Measurements from ENCODE around the gene APBA1. TPM values are rescaled to one million over a fixed set of nuclear protein-coding genes. Genes with fewer than 3 reads are reported as not detected.

APBA1 gene
- total and polyA plus RNA-seq, 2 donors (not counting 3 experiments of a cell fraction or from before 2014, with no cell fraction given) = 6.1 to 11.3 TPM

GRCh38 chr9:69590266-69590665, 81.9 kb downstream of the APBA1 start:
- Histone ChIP-seq H3K9ac (replicated peaks; ENCODE audit: extremely low read depth, insufficient read depth, low read length) (no peak overlapping the region), H3K27me3 (ENCODE audit: control insufficient read depth in 2 of 2, insufficient read depth in 2 of 2, low read length in 2 of 2) (peaks cover 3 to 4% of the 10 kb centered on the region in 2 experiments), H3K4me1 (ENCODE audit: control insufficient read depth, extremely low read depth, insufficient read depth, low read length) (peaks cover 16% of the 10 kb centered on the region), H3K27ac (ENCODE audit: insufficient read depth, low read depth, low read length) (no peak overlapping the region), H4K20me1 (replicated peaks; ENCODE audit: control insufficient read depth, extremely low read depth, insufficient read depth, low read length) (no peaks in the 10 kb centered on the region), H2AFZ (ENCODE audit: low read depth, low read length) (no peak overlapping the region), H3K4me3 (replicated peaks in 1 of 3; ENCODE audit: insufficient read depth in 1 of 3, low read depth in 1 of 3, low read length in 3 of 3) (no peak overlapping the region), H3K9me3 (replicated peaks; ENCODE audit: control insufficient read depth, insufficient read depth, low read length) (no peaks in the 10 kb centered on the region), H3K36me3 (ENCODE audit: control insufficient read depth in 2 of 2, extremely low read depth in 1 of 2, insufficient read depth in 2 of 2, low read length in 2 of 2) (no peaks in the 10 kb centered on the region), H3K9me1 (replicated peaks; ENCODE audit: control insufficient read depth, extremely low read depth, insufficient read depth, low read length) (no peaks in the 10 kb centered on the region), H3K79me2 (ENCODE audit: control insufficient read depth, insufficient read depth, low read length) (no peaks in the 10 kb centered on the region), H3K4me2 (ENCODE audit: insufficient read depth, low read length) (no peak overlapping the region)
- TF ChIP-seq POLR2AphosphoS5 (IDR thresholded peaks at IDR 0.05; ENCODE audit: insufficient read depth, low read depth, low read length) (no peak), MYC (IDR thresholded peaks at IDR 0.05; ENCODE audit: low read depth, low read length) (no peak), FOS (IDR thresholded peaks at IDR 0.05; ENCODE audit: borderline replicate concordance, insufficient read depth, low read length) (no peak), CTCF (IDR thresholded peaks at IDR 0.05; ENCODE audit: extremely low read depth in 1 of 2, insufficient read depth in 1 of 2, low read depth in 1 of 2, low read length in 2 of 2) (no peak), GATA2 (IDR thresholded peaks at IDR 0.05; ENCODE audit: insufficient read depth, insufficient read length, low read depth, low read length) (no peak), POLR2A (IDR thresholded peaks at IDR 0.05; ENCODE audit: low read depth, low read length) (no peak), EZH2 (IDR thresholded peaks at IDR 0.05; ENCODE audit: borderline replicate concordance, low read depth, low read length, severe bottlenecking) (no peak), JUN (IDR thresholded peaks at IDR 0.05; ENCODE audit: borderline replicate concordance, insufficient read depth, insufficient read length, low read depth) (no peak), MAX (IDR thresholded peaks at IDR 0.05; ENCODE audit: insufficient read depth, insufficient read length) (no peak)
- intact Hi-C loops (cut with micrococcal nuclease) = no loop called here
- ChIA-PET POLR2A (interaction anchor here (0.6 kb wide), 1 partner anchor 35 kb away, joined by 3 read pairs; no protein-coding TSS in a partner anchor), CTCF (interaction anchor here (1.0 to 2.5 kb wide), 3 partner anchors 10 to 83 kb away, joined by 3 to 6 read pairs (median 3); no protein-coding TSS in a partner anchor)
- BruUV-seq (replicated peaks) = no TSS peak
- no peak for DNase-seq (ENCODE audit: low read depth, low spot score)
- dilution Hi-C loops (cut with MboI; ENCODE audit: extremely low pct_ligation_motif_present, low sequenced_read_pairs) = no loop called here
- FAIRE-seq = no peak
